Lung (tissue), 12 donors: Measurements from ENCODE around the gene DBNL. TPM values are rescaled to one million over a fixed set of nuclear protein-coding genes. Genes with fewer than 3 reads are reported as not detected.

Experiments used
- ATAC-seq: fragments of 200-7000 bp; cut with Tn5 transposase; one replicate; pipeline ENCODE4 v1.9.1; 2020; ENCODE audit warnings: moderate number of reproducible peaks; ENCODE audit not compliant: insufficient read depth, low FRiP score
- DNase-seq, 3 donors: peaks; one replicate each; pipeline ENCODE4 v3.0.0-alpha.2; 2013 to 2017
- H3K27ac ChIP-seq, 2 donors: one replicate each; pipeline ENCODE4 v1.5.1; 2013; ENCODE audit warnings: mild to moderate bottlenecking in 2 of 2, moderate library complexity in 2 of 2, control low read depth in 1 of 2, inconsistent platforms in 1 of 2, low read depth in 1 of 2, low read length in 1 of 2
- H3K27me3 ChIP-seq, 3 donors: one replicate each; pipeline ENCODE4 v1.5.1; 2013; ENCODE audit warnings: low read length in 2 of 3; ENCODE audit not compliant: control insufficient read depth in 3 of 3, insufficient read depth in 3 of 3
- H3K36me3 ChIP-seq, 4 donors: one replicate each; pipeline ENCODE4 v1.5.1; 2013; ENCODE audit warnings: low read length in 4 of 4, mild to moderate bottlenecking in 1 of 4, moderate library complexity in 1 of 4; ENCODE audit not compliant: control insufficient read depth in 4 of 4, insufficient read depth in 4 of 4
- H3K4me1 ChIP-seq, 5 donors: one replicate each; pipeline ENCODE4 v1.5.1; 2013; ENCODE audit warnings: low read length in 5 of 5, mild to moderate bottlenecking in 2 of 5, moderate library complexity in 1 of 5; ENCODE audit not compliant: control insufficient read depth in 5 of 5, insufficient read depth in 5 of 5
- H3K4me3 ChIP-seq: one replicate; pipeline ENCODE4 v1.5.1; 2013; ENCODE audit warnings: mild to moderate bottlenecking, control low read depth, moderate library complexity
- H3K9ac ChIP-seq, 2 donors: one replicate each; pipeline ENCODE4 v1.5.1; 2013; ENCODE audit warnings: low read length in 2 of 2, control low read depth in 1 of 2; ENCODE audit not compliant: insufficient read depth in 1 of 2
- H3K9me3 ChIP-seq, 4 donors: one replicate each; pipeline ENCODE4 v1.5.1; 2013; ENCODE audit warnings: low read length in 3 of 4, mild to moderate bottlenecking in 1 of 4, moderate library complexity in 1 of 4; ENCODE audit not compliant: control insufficient read depth in 4 of 4, insufficient read depth in 3 of 4
- CTCF ChIP-seq: IDR thresholded peaks from 2 replicates; pipeline ENCODE4 v1.5.1; 2012; ENCODE audit warnings: mild to moderate bottlenecking; ENCODE audit errors: control extremely low read depth, extremely low read depth
- WGBS, 2 donors: extraction: QIAGEN DNeasy Blood & Tissue Kit; methylation state at CpG; one replicate each; pipeline ENCODE4 v1.1.7; 2013; 5-methylcytosine and 5-hydroxymethylcytosine counted together
- polyA plus RNA-seq, 2 donors: library from polyadenylated mRNA; stranded (reverse); fragments of 200-250 nt; gene quantifications; one replicate each; pipeline ENCODE4 v1.2.1, GENCODE V29; 2013
- total RNA-seq, 2 donors: library from RNA; depleted of rRNA in 1 of 2; stranded (reverse); fragments of >200 nt in 1 of 2; gene quantifications; one replicate each; pipeline ENCODE4 v1.2.1, GENCODE V29; 2014 to 2021
- donor health status: control.
- donor health status: control.
- donor health status: Bipolar disorder and iron deficiency.
- donor health status: healthy.
- donor health status: DM: yes; HTN: yes; CAD: no.

DBNL gene
- total and polyA plus RNA-seq, 4 donors, result 65.9 to 209 (median 116) TPM

- no peak for ATAC-seq
- Histone ChIP-seq H3K27ac (no peak overlapping the region), H3K9me3 (no peaks in the 10 kb centered on the region), H3K4me3 (no peak overlapping the region), H3K27me3 (no peaks in the 10 kb centered on the region), H3K9ac (no peak overlapping the region), H3K4me1 (peaks cover 0 to under 1% (median 0%) of the 10 kb centered on the region in 5 donors), H3K36me3 (peaks cover 22 to 66% (median 52%) of the 10 kb centered on the region in 4 donors)
- TF ChIP-seq CTCF, result no peak
- 92 to 99% methylated on average over 6 to 7 of the region's 7 CpGs for WGBS, 2 donors
- no peak for DNase-seq
Measured at GRCh38 chr7:44056681-44057080, 12.2 kb downstream of the DBNL start.

DNA sequence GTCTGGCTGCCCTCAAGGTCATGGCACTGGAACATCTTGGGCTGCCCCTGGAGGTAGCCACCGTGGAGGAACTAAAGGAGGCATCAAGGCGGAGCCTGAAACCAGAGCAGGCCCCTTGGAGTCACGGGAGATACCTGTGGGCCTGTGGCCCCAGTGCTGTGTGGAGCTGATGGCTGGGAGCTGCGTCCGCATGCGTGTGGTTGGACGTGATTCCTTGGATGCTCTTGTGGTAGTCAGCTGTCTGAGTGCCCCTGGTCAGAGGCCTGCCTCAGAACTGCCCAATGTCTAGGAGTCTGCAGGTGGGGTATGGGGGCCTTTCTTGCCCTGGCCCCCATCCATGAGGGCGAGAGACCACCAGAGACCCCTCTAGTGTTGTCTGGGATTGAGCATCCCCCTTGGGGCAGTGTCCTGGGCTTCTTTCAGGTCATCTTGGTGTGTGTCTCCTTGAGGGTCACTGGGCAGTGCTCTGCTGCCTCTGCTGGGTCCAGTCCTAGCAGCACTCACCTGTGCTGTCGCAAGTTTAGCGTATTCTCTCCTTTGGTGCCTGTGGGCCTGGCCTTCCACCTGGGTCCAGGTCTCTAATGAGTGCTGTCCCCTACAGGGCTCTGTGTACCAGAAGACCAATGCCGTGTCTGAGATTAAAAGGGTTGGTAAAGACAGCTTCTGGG, 12.8 kb downstream of the DBNL start:
- no peak for TF ChIP-seq CTCF
- Histone ChIP-seq H3K27me3 (no peaks in the 10 kb centered on the region), H3K36me3 (peaks cover 18 to 67% (median 47%) of the 10 kb centered on the region in 4 donors), H3K4me1 (no peaks in the 10 kb centered on the region), H3K9me3 (no peaks in the 10 kb centered on the region), H3K4me3 (no peak overlapping the region), H3K9ac (no peak overlapping the region), H3K27ac (no peak overlapping the region)
- 94 to 98% methylated on average over 11 of the region's 11 CpGs for WGBS, 2 donors
- DNase-seq, result no peak
- no peak for ATAC-seq

GRCh38 chr7:44057849-44058758, 13.6 kb downstream of the DBNL start:
- Histone ChIP-seq H3K4me1 (peaks cover 0 to 2% (median 0%) of the 10 kb centered on the region in 5 donors), H3K9me3 (no peaks in the 10 kb centered on the region), H3K27ac (no peak overlapping the region), H3K9ac (no peak overlapping the region), H3K36me3 (peaks cover 18 to 60% (median 42%) of the 10 kb centered on the region in 4 donors), H3K27me3 (no peaks in the 10 kb centered on the region), H3K4me3 (no peak overlapping the region)
- DNase-seq, result no peak
- ATAC-seq, result no peak
- WGBS, 2 donors, result 93 to 94% methylated on average over 30 of the region's 30 CpGs
- TF ChIP-seq CTCF, result no peak
